GM12892 (cell line): ENCODE data around the gene KAT6B.

Source experiments
- POLR2A ChIP-seq: IDR thresholded peaks from 2 replicates; pipeline ENCODE4 v1.6.1; 2011; ENCODE audit warnings: low read depth, low read length, control low read depth
- POLR2AphosphoS5 ChIP-seq: IDR thresholded peaks from 2 replicates; pipeline ENCODE4 v1.6.1; 2011; ENCODE audit warnings: low read depth, low read length, control low read depth
- TAF1 ChIP-seq: IDR thresholded peaks from 2 replicates; pipeline ENCODE4 v1.6.1; 2011; ENCODE audit warnings: low read depth, mild to moderate bottlenecking, control low read depth, low read length, borderline replicate concordance

DNA sequence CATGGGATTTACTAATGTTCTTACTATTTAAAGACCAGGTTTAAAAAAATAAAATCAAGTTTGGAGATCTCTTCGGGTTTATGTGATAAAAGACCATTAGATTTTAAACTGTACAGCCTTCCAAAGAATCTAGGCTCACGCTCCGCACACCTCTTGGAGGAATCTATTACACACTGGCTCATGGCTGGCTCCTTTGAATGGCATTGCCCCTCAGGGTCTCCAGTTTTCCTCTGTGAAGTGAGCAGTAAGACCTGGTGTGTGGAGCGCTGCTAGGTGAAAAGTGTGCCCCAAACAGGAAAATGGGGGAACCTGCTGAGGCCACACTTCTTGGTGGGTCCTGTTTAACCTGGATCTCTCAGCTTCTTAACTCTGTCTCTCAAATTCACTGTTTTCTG is 142.3 kb downstream of the KAT6B start:
- TF ChIP-seq POLR2A (no peak), POLR2AphosphoS5 (no peak), TAF1 (no peak)
